ENCODE data around the gene OSBPL2.

OSBPL2 gene

GRCh38 chr20:62196286-62196685, 42.0 kb upstream of the OSBPL2 start:
- Histone ChIP-seq H3K9me3 (ENCODE audit: low read depth, low read length) (no peaks in the 10 kb centered on the region), H3K36me3 (ENCODE audit: insufficient read depth, low read length) (peaks cover 34% of the 10 kb centered on the region), H3K27ac (no peak overlapping the region), H3K4me3 (no peak overlapping the region), H3K9ac (ENCODE audit: insufficient read length) (no peak overlapping the region)
- TF ChIP-seq POLR2AphosphoS5 (IDR thresholded peaks at IDR 0.05; ENCODE audit: borderline replicate concordance, low read depth, low read length) (no peak), FOXP2 (optimal IDR thresholded peaks at IDR 0.05; ENCODE audit: control extremely low read depth, extremely low read length, insufficient read depth) (no peak), EZH2 (IDR thresholded peaks at IDR 0.05) (no peak)
- DNase-seq (ENCODE audit: low read depth, low spot score): no peak

DNA sequence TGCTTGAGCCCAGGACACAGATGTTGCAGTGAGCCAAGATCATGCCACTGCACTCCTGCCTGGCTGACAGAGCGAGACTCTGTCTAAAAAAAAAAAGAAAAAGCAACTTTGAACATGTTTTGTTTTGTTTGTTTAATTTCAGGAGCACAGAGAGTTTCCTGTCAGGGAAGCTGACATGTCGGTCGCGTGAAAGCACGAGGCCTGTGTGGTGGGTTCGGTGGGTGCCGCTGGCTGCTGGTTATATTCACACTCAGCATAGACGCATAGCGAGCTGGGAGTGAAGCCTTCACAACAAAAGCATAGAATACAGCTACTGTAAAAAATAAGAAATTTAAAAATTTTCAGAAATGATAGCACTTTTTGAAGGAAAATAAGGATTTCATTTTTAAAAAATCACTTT, 41.0 kb upstream of the OSBPL2 start:
- Histone ChIP-seq H3K36me3 (ENCODE audit: insufficient read depth, low read length) (peaks cover 34% of the 10 kb centered on the region), H3K9ac (ENCODE audit: insufficient read length) (no peak overlapping the region), H3K9me3 (ENCODE audit: low read depth, low read length) (no peaks in the 10 kb centered on the region), H3K27ac (no peak overlapping the region), H3K4me3 (no peak overlapping the region)
- DNase-seq (ENCODE audit: low read depth, low spot score): no peak
- TF ChIP-seq POLR2AphosphoS5 (IDR thresholded peaks at IDR 0.05; ENCODE audit: borderline replicate concordance, low read depth, low read length) (no peak), FOXP2 (optimal IDR thresholded peaks at IDR 0.05; ENCODE audit: control extremely low read depth, extremely low read length, insufficient read depth) (no peak), EZH2 (IDR thresholded peaks at IDR 0.05) (no peak)

- DNase-seq (ENCODE audit: low read depth, low spot score): no peak
- Histone ChIP-seq H3K36me3 (ENCODE audit: insufficient read depth, low read length) (peaks cover 34% of the 10 kb centered on the region), H3K9me3 (ENCODE audit: low read depth, low read length) (no peaks in the 10 kb centered on the region), H3K27ac (no peak overlapping the region), H3K4me3 (no peak overlapping the region), H3K9ac (ENCODE audit: insufficient read length) (no peak overlapping the region)
- TF ChIP-seq EZH2 (IDR thresholded peaks at IDR 0.05) (no peak), POLR2AphosphoS5 (IDR thresholded peaks at IDR 0.05; ENCODE audit: borderline replicate concordance, low read depth, low read length) (no peak), FOXP2 (optimal IDR thresholded peaks at IDR 0.05; ENCODE audit: control extremely low read depth, extremely low read length, insufficient read depth) (no peak)
Observed at GRCh38 chr20:62197801-62198200, 40.5 kb upstream of the OSBPL2 start.

GRCh38 chr20:62198496-62198895, 39.8 kb upstream of the OSBPL2 start:
- no peak for DNase-seq (ENCODE audit: low read depth, low spot score)
- H3K9ac ChIP-seq (ENCODE audit: insufficient read length): no peak overlapping the region
- no peak overlapping the region for H3K4me3 ChIP-seq
- peaks cover 33% of the 10 kb centered on the region for H3K36me3 ChIP-seq (ENCODE audit: insufficient read depth, low read length)
- H3K27ac ChIP-seq: no peak overlapping the region
- TF ChIP-seq POLR2AphosphoS5 (IDR thresholded peaks at IDR 0.05; ENCODE audit: borderline replicate concordance, low read depth, low read length) (no peak), EZH2 (IDR thresholded peaks at IDR 0.05) (no peak), FOXP2 (optimal IDR thresholded peaks at IDR 0.05; ENCODE audit: control extremely low read depth, extremely low read length, insufficient read depth) (no peak)
- H3K9me3 ChIP-seq (ENCODE audit: low read depth, low read length): no peaks in the 10 kb centered on the region

DNA sequence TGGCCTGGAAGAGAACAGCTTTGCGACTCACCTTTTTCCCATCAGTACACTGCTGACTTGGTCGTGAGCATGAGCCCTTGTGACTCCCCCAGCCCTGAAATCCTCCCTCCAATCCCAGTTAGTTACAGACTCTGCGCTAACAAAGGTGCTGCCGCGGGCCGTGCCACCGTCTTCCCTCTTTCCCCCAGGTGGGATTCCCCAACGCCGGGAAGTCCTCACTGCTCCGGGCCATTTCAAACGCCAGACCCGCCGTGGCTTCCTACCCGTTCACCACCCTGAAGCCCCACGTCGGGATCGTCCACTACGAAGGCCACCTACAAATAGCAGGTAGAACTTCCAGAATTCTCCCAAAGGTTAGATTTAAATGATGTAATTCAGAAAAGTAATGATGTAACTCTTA, 39.4 kb upstream of the OSBPL2 start:
- no peak for TF ChIP-seq FOXP2 (optimal IDR thresholded peaks at IDR 0.05; ENCODE audit: control extremely low read depth, extremely low read length, insufficient read depth)
- no peak for TF ChIP-seq EZH2 (IDR thresholded peaks at IDR 0.05)
- no peak for TF ChIP-seq POLR2AphosphoS5 (IDR thresholded peaks at IDR 0.05; ENCODE audit: borderline replicate concordance, low read depth, low read length)
- Histone ChIP-seq H3K9me3 (ENCODE audit: low read depth, low read length) (no peaks in the 10 kb centered on the region), H3K36me3 (ENCODE audit: insufficient read depth, low read length) (peaks cover 31% of the 10 kb centered on the region), H3K4me3 (no peak overlapping the region), H3K27ac (no peak overlapping the region), H3K9ac (ENCODE audit: insufficient read length) (no peak overlapping the region)
- no peak for DNase-seq (ENCODE audit: low read depth, low spot score)

- Histone ChIP-seq H3K27ac (no peak overlapping the region), H3K9ac (ENCODE audit: insufficient read length) (no peak overlapping the region), H3K9me3 (ENCODE audit: low read depth, low read length) (no peaks in the 10 kb centered on the region), H3K36me3 (ENCODE audit: insufficient read depth, low read length) (peaks cover 31% of the 10 kb centered on the region), H3K4me3 (no peak overlapping the region)
- DNase-seq (ENCODE audit: low read depth, low spot score): no peak
- TF ChIP-seq FOXP2 (optimal IDR thresholded peaks at IDR 0.05; ENCODE audit: control extremely low read depth, extremely low read length, insufficient read depth) (no peak), POLR2AphosphoS5 (IDR thresholded peaks at IDR 0.05; ENCODE audit: borderline replicate concordance, low read depth, low read length) (no peak), EZH2 (IDR thresholded peaks at IDR 0.05) (no peak)
Observed at GRCh38 chr20:62200491-62201172, 37.7 kb upstream of the OSBPL2 start.

DNA sequence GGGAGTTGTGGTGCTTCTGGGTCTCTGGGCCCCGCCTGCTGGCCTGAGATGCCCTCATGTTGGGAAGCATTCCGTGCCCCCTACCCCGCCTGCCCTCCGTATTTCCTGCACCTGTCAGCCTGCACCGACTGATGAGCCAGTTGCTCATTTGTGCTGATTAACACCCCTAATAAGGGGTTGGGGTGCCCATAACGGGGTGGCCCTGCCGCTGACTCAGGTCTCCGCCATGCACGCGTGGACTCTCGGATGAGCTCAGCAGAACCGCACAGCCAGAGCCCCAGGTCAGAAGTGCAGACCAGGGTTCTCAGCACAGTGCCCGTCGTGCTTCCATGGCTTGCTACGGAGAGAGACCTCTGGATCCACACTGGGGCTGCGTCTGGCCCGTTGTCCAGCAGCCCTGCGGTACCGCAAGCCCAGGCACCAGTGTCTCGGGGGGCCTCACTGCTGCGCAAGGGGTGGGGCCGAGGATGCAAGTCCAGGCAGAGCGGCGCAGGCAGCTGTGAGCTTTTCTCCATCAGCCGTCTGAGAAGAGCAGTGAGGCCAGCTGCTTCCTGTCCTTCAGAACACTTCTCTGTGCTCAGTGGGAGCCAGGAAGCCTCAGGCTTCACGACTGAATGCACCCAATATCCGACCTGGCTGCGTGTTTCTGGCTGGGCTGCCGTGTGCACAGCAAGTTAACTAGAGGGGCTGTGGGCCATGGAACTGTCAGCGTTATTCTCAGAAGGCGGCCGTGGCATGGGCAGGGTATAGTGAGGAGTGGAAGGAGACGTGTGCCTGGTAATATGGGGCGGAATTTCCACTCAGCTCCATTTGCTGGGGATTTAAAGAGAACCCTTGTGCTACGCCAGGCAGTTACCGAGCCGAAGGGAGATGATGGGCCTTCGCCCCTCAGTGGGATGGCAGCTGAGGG, 36.9 kb upstream of the OSBPL2 start:
- Histone ChIP-seq H3K9me3 (ENCODE audit: low read depth, low read length) (no peaks in the 10 kb centered on the region), H3K9ac (ENCODE audit: insufficient read length) (no peak overlapping the region), H3K4me3 (peak overlapping the region; percentile 45), H3K36me3 (ENCODE audit: insufficient read depth, low read length) (peaks cover 31% of the 10 kb centered on the region), H3K27ac (no peak overlapping the region)
- no peak for TF ChIP-seq EZH2 (IDR thresholded peaks at IDR 0.05)
- TF ChIP-seq FOXP2 (optimal IDR thresholded peaks at IDR 0.05; ENCODE audit: control extremely low read depth, extremely low read length, insufficient read depth): no peak
- no peak for TF ChIP-seq POLR2AphosphoS5 (IDR thresholded peaks at IDR 0.05; ENCODE audit: borderline replicate concordance, low read depth, low read length)
- no peak for DNase-seq (ENCODE audit: low read depth, low spot score)

DNA sequence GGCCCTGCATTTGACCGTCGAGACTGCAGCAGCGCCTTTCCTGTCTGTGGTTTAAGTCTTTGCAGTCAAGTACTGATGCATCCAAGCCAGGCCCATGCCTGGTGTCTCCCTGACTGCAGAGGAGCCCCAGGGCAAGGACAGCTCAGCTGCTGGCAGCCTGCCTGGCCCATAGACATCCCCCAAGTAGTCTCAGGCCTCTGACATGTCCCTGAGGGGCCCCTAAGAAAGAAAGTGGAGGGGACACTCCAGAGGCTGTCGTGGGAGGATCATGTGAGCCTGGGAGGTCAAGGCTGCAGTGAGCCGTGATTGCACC, 36.3 kb upstream of the OSBPL2 start:
- peaks cover 31% of the 10 kb centered on the region for H3K36me3 ChIP-seq (ENCODE audit: insufficient read depth, low read length)
- no peak overlapping the region for H3K9ac ChIP-seq (ENCODE audit: insufficient read length)
- H3K27ac ChIP-seq: no peak overlapping the region
- TF ChIP-seq EZH2 (IDR thresholded peaks at IDR 0.05) (no peak), POLR2AphosphoS5 (IDR thresholded peaks at IDR 0.05; ENCODE audit: borderline replicate concordance, low read depth, low read length) (no peak), FOXP2 (optimal IDR thresholded peaks at IDR 0.05; ENCODE audit: control extremely low read depth, extremely low read length, insufficient read depth) (no peak)
- DNase-seq (ENCODE audit: low read depth, low spot score): no peak
- peak overlapping the region; percentile 45 for H3K4me3 ChIP-seq
- no peaks in the 10 kb centered on the region for H3K9me3 ChIP-seq (ENCODE audit: low read depth, low read length)
